Fibroblast of skin of left biceps (primary cell): Measurements from ENCODE around the gene SMTN.
A peak's percentile ranks its signal among the peaks of the same experiment; 100 is the strongest.
"Not testable (repeated sequence)": the region's sequence is repeated elsewhere in the genome, so short reads cannot be mapped to it uniquely, and the experiment has no call there.

Experiments used
- DNase-seq, 2 experiments: peaks; one replicate each; pipeline ENCODE4 v3.0.0-alpha.2; 2013; ENCODE audit warnings: low read depth in 2 of 2

SMTN gene

DNA sequence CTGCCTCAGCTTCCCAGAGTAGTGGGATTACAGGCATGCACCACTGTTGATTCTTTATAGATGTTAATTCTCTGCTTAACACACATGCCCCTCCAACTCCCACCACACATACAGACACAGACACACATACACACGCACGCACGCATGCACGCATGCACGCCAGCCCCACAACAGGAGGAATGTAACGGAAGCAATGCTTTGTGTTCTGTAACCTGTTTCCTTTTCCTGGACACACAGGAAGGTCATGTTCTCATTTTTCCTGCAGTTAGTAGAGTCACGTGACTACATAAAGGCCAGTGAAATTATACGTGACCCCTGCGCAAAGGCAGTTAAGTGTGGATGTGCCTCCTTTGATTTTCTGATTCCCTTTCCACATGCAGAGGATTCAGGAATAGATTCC is 8.0 kb upstream of the SMTN start:
- not testable (repeated sequence) for DNase-seq

DNA sequence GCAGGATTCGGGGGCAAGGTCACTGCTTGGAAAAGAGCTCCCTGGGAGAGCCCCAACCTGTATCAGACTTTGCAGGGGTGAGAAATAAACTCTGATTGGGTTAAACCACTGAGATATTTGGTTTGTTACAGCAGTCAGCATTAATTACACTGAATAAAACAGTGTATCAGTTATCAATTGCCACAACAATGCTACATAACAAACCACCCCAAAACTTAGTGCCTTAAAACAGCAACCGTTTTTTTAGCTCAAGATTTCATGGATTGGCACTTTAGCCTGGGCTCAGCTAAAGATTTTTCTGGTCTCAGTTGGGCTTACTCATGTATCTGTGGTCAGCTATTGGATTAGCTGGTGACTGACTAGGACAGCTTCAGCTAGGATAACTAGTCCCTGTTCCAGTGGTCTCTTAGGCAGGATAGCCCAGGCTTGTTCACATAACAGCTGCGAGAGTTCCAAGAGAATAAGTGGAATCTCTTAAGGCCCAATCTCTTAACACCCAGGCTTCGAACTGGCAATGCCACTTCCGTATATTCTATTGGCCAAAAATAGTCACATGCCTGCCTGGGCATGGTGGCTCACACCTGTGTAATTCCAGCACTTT is 7.5 kb upstream of the SMTN start:
- not testable (repeated sequence) for DNase-seq

DNA sequence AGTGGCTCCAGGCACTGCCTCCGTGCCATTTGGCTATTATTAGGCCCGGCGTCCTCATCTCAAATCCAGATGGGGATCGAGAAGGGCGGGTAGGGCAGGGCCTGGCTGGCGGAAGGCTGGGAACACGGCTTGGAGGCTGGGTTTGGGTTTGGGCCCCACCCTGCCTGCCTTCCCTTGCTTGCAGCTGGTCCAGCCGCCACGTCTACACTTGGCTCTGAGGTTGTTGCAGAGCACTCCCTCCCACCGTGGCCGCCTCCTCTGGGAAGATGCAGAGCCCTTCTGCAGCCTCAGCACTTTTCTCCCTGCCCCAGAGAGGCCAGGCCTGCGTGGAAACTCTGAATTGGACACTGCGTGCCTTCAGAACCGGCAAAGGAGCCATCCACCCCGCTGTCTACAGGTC is 5.2 kb upstream of the SMTN start:
- peak; percentile 48 to 57 for DNase-seq

DNA sequence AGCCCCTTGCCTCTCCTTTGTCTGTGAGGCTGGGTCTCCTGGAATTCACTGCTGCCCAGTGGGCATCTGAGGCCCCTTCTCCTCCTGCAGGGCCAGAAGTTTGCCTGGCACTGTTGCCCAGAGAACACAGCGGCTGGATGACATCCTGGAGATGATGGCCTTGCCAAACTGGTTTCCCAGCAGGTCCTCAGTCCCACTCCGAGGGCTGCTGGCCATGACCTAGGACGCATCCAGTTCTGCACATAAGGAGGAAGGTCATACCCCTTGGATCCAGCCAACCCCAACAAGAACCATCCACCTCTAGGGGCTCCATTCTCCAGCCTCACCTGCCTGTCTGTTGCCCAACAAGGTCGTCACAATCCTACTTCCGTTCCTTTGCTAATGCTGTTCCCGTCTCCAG is 3.4 kb upstream of the SMTN start:
- no peak for DNase-seq

DNA sequence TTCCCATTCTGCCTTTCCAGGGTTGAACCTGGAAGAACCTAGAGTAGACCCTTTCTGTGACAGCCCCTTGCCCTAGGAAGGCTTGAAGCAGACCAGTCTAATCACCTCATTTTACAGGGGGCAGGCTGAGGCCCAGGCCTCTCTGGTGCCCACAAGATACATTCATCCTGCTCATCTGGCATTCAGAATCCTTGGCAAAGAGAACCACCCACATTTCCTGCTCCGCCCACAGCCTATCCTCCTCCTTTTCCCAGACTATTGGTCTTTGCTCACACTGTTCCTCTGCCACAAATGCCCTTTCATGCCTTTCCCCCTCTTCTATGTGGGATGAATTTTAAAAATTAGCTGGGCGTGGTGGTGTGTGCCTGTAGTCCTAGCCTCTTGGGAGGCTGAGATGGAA is 2.7 kb upstream of the SMTN start:
- DNase-seq = not testable (repeated sequence)

DNA sequence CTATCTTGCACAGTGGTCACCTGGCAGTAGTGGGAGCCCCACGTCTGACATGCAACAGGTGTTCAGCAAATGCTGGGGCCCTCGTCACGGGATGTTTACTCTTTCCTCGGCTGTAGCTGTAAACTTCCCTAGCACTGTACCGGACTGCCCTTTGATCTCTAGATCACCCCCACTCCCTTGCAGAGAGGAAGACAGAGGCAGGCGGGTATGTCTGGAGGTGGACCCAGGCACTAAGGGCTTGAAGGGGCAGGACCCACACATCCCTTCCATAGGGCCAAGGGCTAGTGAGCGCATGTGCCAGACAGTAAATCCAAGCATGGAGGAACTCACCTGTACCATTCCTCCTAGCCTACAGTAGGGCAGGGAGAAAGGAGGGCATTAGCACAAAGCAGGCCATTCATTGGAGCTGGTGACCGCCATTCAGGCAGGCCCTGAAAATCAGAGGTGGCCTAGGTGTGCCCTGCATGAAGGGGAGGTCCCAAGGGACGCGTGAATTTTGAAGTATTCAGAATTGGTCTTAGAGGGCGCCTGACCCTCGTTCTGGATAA is 1.9 kb upstream of the SMTN start:
- no peak for DNase-seq

DNA sequence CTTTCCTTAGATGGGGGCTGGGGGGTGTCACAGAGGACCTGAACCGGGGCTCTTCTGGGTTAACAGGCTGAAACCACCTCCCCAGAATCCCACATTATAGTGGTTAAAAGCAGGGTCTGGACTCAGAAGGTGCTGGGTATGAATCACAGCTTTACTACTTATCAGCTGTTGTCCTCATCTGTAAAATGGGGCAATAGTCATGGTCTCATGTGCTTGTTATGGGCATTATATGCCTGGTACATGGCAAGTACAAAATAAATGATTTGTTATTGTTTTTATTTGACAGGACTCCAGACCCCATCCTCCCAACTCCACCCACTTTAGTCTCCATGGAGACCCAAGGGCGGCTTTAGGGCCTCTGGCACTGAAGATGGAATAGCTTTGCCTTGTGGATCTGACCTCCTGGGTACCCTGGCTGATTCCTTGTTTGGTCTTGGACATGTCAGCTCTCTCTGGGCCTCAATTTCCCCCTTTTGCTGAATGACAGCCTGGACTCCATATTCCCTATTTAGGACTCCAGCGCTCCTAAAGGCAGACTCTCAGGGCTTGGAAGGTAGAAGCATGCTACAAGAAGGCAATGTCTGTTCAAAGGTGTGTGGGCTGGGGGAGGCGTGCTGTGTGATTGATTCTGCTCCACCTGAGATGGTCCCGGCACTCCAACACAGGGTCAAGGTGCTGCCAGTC is 812 bp upstream of the SMTN start:
- DNase-seq = no peak

DNA sequence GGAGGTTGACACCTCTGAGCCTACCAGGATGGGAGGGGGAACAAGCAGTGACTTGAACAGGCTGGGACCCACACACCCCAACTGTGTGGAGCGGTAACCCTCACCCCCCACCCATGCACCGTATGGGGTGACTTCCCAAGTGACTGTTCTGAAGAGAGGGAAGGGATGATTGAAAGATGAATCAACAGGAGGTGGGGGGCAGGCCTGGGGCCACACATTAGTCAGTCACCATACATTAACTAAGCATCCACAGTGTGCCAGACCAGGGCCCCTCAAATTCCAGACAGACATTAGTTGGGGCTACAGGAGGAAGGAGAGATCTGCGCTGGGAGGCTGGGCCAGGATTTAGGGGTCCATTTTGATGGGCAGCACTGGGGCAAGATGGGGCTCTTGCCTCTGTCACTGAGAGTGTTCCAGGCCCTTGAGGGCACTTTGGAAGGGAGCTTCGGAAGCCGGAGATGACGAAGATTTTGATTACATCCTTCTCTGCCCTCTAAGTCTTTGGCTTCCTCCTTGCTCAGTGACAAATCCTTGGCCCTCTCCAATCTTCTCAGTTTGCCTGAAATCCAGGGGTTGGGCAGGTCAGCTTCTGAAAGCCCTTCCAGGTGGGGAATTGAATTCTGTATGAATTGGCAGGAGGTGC is 966 bp downstream of the SMTN start:
- DNase-seq = no peak

DNA sequence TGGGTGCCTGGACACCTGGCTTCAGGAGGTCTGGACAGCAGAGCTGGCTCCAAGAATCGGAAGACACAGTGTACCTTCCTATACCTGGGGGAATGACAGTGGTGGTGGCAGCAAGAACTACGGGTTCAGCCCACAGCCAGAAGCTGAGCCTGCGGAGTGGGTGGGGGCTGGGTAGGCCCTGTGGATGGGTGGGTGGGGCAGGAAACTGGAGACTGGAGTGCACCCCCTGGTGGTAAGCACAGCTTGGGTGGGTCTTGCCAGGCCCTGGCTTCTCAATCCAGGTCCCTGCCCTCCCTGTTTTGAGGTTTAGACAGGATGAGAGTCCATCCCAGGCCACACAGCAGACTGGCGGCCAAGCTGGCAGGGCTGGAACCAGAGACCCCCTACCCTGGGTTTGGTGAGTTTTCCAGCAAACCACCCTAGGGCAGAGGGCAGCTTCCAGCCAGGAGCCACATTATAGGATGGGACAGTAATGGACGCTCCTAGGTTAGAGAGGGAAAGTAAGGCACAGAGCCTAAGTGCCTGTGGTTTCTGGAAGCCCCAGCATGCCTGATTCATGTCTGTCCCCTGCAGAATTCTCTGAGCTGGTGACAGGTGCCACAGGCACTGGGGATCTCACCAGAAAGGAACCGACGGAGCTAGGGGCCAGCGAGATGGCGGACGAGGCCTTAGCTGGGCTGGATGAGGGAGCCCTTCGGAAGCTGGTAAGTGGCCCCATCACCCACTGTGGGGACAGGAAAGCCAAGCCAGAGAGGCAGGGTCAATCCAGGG is 1.7 kb downstream of the SMTN start:
- DNase-seq = no peak

DNA sequence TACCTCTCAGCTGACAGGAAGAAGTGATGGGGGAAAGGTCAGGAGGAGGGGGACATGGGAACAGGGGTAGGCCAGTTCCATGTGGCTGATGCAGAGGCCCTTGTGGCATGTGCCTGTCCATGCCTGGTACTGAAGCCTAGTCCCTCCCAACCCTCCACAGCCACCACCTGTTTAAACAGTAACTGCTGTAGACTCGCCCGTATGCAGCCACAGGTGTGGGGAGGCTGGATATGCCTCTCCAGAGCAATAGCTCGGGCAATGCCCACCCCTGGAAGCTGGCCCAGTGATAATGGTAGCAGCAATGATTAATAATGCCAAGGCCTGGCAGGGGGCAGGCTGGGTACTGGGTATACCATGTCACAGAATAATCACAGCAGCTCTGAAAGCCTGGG is 2.3 kb downstream of the SMTN start:
- DNase-seq = no peak

DNA sequence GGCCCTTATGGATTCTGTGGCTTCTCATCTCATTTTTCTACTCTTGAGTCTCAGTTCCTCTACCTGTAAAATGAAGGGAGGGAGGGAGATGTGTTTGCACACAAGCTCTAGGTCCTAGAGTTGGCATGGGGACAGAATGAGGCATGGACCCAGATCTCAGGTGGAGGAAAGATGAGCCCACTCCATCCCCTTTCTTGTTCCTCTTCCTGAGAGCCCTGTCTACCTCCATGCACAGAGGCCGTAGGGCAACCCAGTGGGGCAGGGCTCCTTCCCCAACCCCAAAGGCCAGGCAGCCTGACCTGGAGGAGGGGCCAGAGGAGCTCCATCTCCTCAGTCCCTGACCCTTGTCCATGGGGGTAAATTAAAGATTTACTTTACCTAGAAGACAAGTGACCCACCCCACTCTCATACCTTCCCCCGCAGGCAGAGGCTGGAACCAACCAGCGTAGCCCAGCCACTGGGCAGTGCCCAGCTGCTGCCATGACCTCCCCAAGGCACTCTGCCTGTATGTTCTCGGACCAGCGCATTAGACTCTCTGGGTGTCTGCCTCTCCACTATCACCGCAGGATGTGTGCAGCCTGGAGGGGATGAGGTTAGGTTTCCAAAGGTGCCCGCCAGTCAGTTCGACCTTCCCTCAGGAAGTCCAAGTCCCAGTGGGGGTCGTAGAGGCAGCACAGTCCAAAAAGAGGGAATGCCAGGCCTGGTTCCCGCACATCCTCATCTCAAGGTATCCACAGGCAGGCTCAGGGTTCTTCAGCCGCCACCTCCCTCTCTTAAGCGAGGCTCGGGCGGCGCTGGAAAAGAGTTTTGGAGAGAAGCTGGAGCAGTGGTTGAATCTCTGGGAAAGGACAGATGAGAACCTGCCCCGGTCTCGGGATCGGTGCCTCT is 3.0 kb downstream of the SMTN start:
- no peak for DNase-seq

DNA sequence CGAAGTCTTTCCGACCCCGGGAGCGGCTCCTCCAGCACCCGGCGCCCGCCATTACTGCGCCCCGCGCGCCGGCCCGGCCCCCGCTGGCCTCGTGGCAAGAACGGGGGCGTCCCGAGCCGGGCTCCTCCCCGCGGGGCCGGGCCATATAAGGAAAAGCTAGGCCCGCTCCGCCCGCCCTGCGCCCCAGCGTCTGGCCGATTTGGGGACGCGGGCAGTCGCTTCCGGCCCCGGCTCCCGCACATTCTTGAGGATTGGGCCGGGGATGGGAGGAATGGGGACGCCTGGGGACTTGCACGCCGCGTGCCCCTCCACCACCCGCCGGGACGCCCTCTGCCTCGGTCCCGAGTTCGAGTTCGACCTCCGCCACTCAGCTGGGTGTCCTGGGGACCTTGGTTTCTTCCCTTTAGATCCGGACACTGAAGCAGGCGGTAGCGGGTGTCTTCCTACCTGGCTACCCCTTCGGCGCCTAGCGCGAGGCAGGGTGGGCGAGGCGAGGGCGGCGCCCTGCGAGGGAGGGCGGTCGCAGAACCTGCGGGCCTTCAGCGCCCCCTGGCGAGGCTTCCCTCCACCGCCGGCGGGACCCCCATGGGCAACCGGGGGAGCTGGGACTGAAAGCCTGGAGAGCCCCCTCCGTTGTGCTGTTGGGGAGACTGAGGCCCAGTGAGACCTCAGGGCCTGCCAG is 3.8 kb downstream of the SMTN start:
- peak; percentile 70 to 71 for DNase-seq

DNA sequence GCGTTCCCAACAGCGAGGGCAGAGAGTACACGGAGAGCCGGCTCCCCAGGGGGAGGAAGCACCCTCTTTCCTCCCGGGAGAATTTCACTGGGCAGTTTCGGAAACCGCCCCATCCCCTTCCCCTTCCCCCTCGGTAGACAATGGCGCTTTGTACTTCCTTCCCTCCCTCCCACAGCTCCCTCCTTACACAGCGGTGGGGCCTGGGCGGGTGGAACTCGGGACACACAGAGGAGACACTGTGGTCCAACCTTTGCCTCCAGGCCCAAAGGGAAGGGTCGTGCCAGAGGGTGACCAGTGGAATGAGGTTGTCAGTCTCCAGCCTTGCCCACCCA is 4.3 kb downstream of the SMTN start:
- no peak for DNase-seq

DNA sequence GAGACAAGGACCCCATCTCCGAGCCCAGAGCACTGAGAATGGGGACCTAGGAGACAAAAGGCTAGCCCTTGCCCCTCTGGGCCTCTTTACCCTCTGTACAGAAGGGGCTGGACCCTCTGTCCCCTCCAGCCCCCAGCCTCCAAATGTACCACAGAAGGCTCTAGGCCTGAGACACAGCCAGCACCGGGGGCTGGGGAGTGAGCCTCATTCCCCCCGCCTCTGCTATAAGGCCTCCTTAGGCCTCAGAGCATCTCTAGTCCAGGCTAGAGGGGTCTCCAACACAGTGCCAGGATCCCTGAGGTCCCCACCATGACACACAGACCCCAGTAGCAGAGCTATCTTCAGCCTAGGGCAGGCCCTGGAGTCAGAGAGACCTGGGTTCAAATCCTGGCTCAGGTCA is 4.8 kb downstream of the SMTN start:
- DNase-seq = no peak

DNA sequence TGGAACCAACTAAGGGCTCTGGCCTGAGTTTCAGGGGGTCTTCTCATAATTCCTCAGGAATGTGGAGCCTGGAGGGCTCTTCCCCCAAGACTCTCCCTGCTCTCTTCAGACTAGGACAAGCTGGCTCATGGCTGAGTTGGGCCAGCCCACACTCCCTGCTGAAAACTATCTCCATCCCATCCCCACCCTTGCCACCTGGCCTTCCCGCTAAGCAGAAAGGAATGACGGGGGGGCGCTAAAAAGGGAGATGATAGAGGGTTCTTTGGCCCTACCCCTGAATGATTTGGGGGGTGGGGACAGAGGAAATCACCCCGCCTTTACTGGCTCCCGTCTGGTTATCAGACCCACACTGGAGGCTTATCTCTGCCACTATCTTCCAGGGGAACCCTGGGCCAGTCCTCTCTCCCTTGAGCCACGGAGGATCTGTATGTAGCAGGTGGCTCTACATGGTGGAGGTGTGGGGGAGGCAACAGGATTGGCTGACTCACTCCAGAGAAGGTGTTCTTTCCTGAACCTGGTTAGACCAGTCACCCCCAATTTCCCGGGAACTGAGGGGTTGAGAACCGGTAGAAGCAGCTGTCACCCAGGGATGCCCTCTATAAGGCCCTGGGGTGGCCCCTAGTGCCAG is 5.7 kb downstream of the SMTN start:
- no peak for DNase-seq

DNA sequence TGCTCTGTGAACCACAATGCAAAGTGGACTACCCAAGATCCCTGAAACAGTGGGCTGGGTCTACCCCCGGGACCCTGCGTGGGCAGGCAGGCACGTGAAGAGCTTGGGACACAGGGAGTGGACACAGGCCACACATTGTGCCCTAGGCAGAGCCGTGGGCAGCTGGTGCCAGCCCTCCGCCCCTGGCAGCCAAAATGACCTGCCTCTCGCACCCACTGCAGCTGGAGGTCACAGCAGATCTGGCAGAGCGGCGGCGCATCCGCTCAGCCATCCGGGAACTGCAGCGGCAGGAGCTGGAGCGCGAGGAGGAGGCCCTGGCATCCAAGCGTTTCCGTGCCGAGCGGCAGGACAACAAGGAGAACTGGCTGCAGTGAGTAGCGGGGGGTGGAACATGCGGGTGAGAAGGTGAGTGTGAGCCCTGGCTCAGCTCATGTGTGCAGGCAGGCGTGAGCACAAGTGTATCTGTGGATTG is 6.7 kb downstream of the SMTN start:
- no peak for DNase-seq

DNA sequence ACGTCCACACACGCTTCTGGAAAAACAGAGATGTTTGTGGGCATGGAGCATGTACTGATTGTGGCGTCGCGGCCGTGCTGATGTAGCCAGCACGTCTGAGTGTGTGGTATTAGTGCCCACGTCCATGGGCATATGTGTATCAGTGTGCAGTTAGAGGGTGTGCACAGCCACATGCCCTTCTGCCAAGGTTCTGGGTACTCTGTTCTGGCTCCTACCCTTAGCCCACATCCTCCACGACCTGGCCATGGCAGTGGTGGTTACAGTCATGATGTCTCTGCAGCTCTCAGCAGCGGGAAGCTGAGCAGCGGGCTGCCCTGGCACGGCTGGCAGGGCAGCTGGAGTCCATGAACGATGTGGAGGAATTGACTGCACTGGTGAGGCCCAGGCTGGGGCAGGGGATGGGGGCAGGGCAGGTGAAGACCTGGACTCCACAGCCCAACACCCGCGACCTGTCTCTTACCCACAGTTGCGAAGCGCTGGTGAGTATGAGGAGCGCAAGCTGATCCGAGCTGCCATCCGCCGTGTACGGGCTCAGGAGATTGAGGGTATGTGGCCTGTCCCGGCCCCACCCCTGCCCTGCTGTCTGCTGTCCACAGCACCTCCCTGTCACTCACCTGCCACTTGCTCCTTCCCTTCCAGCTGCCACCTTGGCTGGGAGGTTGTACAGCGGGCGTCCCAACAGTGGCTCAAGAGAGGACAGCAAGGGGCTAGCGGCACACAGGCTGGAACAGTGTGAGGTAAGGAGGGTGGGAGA is 7.3 kb downstream of the SMTN start:
- DNase-seq = no peak

DNA sequence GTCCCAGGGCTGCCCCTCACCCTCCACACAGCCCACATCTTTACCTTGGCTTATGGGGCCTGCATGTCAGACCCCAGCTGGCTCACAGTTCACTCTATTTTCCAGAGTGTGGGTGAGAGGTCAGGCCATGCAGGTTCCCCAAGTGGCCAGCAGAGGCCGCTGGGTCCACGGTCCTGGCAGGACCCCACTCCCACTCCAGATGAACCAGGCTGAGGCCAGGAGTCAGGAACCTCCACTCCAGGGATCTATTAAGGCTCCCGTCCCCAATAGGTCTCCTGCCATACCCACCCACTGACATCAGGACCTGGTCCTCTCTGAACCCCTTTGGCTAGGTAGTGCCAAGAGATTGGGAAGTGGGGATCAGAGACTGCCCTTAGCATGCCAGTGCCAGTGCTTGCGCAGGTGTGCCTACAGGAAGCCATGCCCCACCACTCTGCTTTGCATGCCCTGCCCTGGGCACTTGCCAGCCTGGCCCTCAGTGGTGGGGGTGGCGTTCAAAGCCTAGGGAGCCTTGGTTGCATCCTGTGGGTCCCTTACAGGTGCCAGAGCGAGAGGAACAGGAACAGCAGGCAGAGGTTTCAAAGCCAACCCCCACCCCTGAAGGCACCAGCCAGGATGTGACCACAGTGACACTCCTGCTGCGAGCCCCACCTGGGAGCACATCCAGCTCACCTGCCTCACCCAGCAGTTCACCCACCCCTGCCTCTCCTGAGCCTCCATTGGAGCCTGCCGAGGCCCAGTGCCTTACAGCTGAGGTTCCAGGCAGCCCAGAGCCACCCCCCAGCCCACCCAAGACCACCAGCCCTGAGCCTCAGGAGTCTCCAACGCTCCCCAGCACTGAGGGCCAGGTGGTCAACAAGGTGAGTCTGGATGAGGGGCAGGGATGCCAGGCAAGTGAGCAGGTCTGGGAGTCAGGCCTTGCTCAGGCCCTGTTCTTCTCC is 8.3 kb downstream of the SMTN start:
- DNase-seq = no peak
